Chondrocyte (in vitro differentiated cells): Measurements from ENCODE around the gene CLPX. TPM values are rescaled to one million over a fixed set of nuclear protein-coding genes. Genes with fewer than 3 reads are reported as not detected.
"Not testable (repeated sequence)": the region's sequence is repeated elsewhere in the genome, so short reads cannot be mapped to it uniquely, and the experiment has no call there.

ENCODE experiments used
- DNase-seq: peaks from one replicate; pipeline ENCODE4 v3.0.0; 2021; ENCODE audit warnings: mixed read lengths, low spot score
- H3K27ac Mint-ChIP-seq: one replicate; pipeline ENCODE4 v1.8.0; 2021; ENCODE audit warnings: mild to moderate bottlenecking, moderate library complexity, mixed read lengths; ENCODE audit not compliant: unreplicated experiment
- H3K27me3 Mint-ChIP-seq: 2 replicates; pipeline ENCODE4 v1.8.0; 2021; ENCODE audit warnings: low read depth, mixed read lengths
- H3K36me3 Mint-ChIP-seq: 2 replicates; pipeline ENCODE4 v1.8.0; 2021; ENCODE audit warnings: low read depth, mixed read lengths
- H3K4me1 Mint-ChIP-seq: 2 replicates; pipeline ENCODE4 v1.8.0; 2021; ENCODE audit warnings: low read depth, mild to moderate bottlenecking, mixed read lengths
- H3K4me3 Mint-ChIP-seq: one replicate; pipeline ENCODE4 v1.8.0; 2021; ENCODE audit warnings: mild to moderate bottlenecking, moderate library complexity, mixed read lengths; ENCODE audit not compliant: unreplicated experiment
- H3K9me3 Mint-ChIP-seq: 2 replicates; pipeline ENCODE4 v1.8.0; 2021; ENCODE audit warnings: low read depth, mixed read lengths
- CTCF ChIP-seq: fragments of 200-600 bp; sonication (generic); IDR thresholded peaks from 2 replicates; pipeline ENCODE4 v1.5.0; 2021; ENCODE audit warnings: antibody characterized with exemption, mild to moderate bottlenecking, moderate library complexity
- total RNA-seq: library from RNA; stranded (reverse); gene quantifications from 3 replicates; pipeline ENCODE4 v1.2.1, GENCODE V29; 2021

CLPX gene
- total RNA-seq, 1 donor from 2014 or later: 41.4 TPM

GRCh38 chr15:65147902-65148301 is 37.2 kb downstream of the CLPX start:
- TF ChIP-seq CTCF: no peak
- peaks cover 14% of the 10 kb centered on the region for H3K36me3 Mint-ChIP-seq
- H3K9me3 Mint-ChIP-seq: no peaks in the 10 kb centered on the region
- H3K4me3 Mint-ChIP-seq: no peak overlapping the region
- H3K27ac Mint-ChIP-seq: no peak overlapping the region
- no peaks in the 10 kb centered on the region for H3K27me3 Mint-ChIP-seq
- H3K4me1 Mint-ChIP-seq: no peaks in the 10 kb centered on the region
- DNase-seq: no peak

DNA sequence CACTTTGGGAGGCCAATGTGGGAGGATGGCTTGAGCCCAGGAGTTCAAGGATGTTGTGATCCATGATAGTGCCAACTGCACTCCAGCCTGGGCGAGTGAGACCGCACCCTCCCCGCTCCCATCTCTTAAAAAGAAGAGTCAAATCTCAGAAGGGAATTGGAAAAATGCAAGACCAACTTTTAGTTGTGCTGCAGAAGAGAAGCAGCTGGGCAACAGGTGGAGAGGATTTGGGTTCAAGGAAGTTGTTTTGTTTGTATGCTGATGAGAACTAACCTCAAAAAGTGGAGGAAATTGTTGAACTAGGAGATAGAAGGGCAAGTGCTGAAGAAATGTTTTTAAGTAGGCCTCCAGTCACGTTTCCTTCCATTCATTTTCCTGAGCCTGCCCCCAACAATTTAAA is 38.7 kb downstream of the CLPX start:
- no peak overlapping the region for H3K27ac Mint-ChIP-seq
- H3K27me3 Mint-ChIP-seq: no peaks in the 10 kb centered on the region
- no peak for DNase-seq
- no peaks in the 10 kb centered on the region for H3K4me1 Mint-ChIP-seq
- H3K9me3 Mint-ChIP-seq: no peaks in the 10 kb centered on the region
- TF ChIP-seq CTCF: no peak
- H3K4me3 Mint-ChIP-seq: no peak overlapping the region
- H3K36me3 Mint-ChIP-seq: peaks cover 9% of the 10 kb centered on the region

DNA sequence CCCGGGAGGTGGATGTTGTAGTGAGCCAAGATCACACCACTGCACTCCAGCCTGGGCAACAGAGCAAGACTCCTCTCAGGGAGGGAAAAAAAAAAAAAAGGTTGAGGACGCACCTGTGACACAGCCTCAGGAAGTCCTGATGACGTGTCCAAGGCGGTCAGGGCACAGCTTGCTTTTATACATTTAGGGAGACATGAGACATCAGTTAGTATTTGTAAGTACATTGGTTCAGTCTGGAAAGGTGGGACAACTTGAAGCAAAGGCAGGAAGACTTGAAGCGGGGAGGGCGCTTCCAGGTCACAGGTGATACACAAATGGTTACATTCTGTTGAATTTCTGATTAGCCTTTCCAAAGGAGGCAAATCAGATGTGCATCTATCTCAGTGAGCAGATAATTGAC is 46.5 kb downstream of the CLPX start:
- DNase-seq, H3K4me1 Mint-ChIP-seq, H3K4me3 Mint-ChIP-seq, H3K36me3 Mint-ChIP-seq, H3K27ac Mint-ChIP-seq, H3K9me3 Mint-ChIP-seq, H3K27me3 Mint-ChIP-seq: not testable (repeated sequence)

GRCh38 chr15:65137893-65138292 is 47.2 kb downstream of the CLPX start:
- H3K4me3 Mint-ChIP-seq, H3K36me3 Mint-ChIP-seq, H3K9me3 Mint-ChIP-seq, DNase-seq, H3K27me3 Mint-ChIP-seq, H3K4me1 Mint-ChIP-seq, H3K27ac Mint-ChIP-seq: not testable (repeated sequence)

- H3K27me3 Mint-ChIP-seq, DNase-seq, H3K27ac Mint-ChIP-seq, H3K4me3 Mint-ChIP-seq, H3K9me3 Mint-ChIP-seq, H3K36me3 Mint-ChIP-seq: not testable (repeated sequence)
- H3K4me1 Mint-ChIP-seq: peaks cover 15% of the 10 kb centered on the region
Observed at GRCh38 chr15:65137089-65137488, 48.1 kb downstream of the CLPX start.

DNA sequence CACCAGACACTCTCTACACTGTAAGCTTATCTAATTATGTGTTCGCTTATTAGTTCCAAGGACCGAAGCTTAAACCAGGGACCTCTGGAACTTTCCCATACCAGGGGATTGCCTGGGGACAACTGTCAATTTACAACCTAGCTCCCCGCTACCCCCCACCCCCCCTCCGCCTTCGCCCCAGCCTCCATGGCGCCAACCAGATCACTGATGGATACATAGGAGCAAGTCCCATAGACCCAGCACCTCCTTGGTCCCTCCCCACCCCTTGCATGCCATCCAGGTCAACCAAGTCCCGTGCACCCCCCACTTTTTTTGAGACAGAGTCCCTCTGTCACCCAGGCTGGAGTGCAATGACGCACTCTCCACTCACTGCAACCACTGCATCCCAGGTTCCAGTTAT is 50.6 kb downstream of the CLPX start:
- no peak for DNase-seq
- H3K27me3 Mint-ChIP-seq: no peaks in the 10 kb centered on the region
- no peak overlapping the region for H3K27ac Mint-ChIP-seq
- H3K4me1 Mint-ChIP-seq: peaks cover 25% of the 10 kb centered on the region
- H3K9me3 Mint-ChIP-seq: no peaks in the 10 kb centered on the region
- H3K36me3 Mint-ChIP-seq: peaks cover 3% of the 10 kb centered on the region
- no peak for TF ChIP-seq CTCF
- peak overlapping the region; percentile 95 for H3K4me3 Mint-ChIP-seq

DNA sequence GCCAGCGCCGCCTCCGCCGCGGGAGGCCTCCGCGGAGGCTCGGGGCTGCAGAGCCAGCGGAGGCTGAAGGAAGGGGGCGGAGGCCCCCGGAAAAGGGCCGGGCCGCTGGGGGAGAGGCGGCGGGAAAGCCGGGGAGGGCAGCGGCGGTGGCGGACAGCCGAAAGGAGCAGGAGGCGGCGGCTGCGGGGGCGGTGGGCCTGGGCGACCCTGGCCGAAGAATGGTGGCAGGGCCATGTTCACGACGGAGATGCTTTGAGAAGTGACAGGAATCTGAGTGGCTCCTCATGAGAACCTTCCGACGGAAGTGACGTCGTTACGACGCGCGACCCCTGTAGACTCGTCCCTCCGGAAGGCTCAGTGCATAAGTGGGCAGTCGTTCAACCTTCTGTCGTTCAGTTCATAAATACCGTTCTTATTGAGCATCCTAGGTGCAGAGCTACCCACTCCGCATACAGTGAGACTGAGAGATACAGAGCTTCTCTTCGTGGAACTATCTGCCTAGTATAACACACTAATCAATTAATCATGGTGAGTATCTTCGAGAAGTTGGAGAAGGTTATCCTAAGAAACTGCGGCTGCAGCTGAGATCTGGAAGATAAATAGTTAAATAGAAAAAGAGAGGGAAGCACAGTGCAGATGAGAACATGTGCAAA is 51.5 kb downstream of the CLPX start, which contains the start of gene PDCD7:
TSS of gene PDCD7 (minus strand) at position 261 of the 653 bp plus-strand sequence. CDS start at position 234, 27 bp downstream.
- peak within 1 kb of the TSS; percentile 95 for H3K4me3 Mint-ChIP-seq
- no peak for DNase-seq
- no peaks in the 10 kb centered on the region for H3K27me3 Mint-ChIP-seq
- no peaks in the 10 kb centered on the region for H3K9me3 Mint-ChIP-seq
- TF ChIP-seq CTCF: no peak
- peak within 1 kb of the TSS; percentile 97 for H3K27ac Mint-ChIP-seq
- H3K4me1 Mint-ChIP-seq: peaks cover 25% of the 10 kb centered on the region
- peaks cover 4% of the 10 kb centered on the region for H3K36me3 Mint-ChIP-seq
